HG02970 (cell line): ENCODE measurements around the gene THSD8.

ENCODE experiments used
- ATAC-seq: cut with Tn5 transposase; IDR thresholded peaks from one replicate; pipeline ENCODE4 v1.9.1; 2021; ENCODE audit warnings: mild to moderate bottlenecking, moderate library complexity, moderate number of reproducible peaks; ENCODE audit not compliant: unreplicated experiment, low FRiP score

Gene THSD8

DNA sequence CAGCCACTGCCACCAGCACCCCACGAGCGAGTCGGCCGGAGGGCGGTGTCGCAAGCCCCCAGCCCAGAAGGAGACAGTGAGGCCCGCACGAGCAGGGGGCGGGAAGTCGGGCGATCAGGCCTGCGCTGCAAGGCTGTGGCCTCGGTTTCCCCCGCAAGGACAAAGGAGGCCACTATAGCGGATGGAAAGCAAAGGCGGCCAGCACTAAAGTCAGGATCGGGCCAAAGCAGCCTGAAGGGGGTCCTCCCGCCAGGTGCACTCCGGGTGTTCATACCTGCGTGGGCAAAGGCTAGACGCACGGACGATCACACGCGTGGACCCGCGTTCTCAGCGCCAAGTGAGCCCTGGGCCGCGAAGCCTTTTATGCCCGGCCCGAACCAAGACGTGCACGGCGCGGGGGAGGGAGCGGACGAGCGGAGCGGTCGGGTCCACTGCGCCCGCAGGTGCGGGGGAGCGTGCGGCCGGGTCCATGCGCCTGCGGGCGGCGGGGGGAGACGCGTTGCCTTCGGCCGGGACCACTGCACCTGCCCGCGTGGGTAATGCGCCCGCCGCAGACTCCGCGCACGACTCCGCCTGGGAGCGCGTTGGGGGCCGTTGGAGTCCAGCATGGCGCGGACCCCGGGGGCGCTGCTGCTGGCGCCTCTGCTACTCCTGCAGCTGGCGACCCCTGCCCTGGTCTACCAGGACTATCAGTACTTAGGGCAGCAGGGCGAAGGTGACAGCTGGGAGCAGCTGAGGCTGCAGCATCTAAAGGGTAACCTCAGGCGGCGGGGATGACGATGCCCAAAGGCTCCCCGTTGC, at the start of gene THSD8, which contains the start of gene PRDX2:
Gene THSD8 (plus strand): TSS at position 604 of the 801 bp plus-strand sequence. CDS start 3 bp downstream, at position 607.
Gene PRDX2 (minus strand): TSS at position 335 of the 801 bp plus-strand sequence. CDS start 539 bp downstream, outside the sequence.
- ATAC-seq, result peak; percentile 40

DNA sequence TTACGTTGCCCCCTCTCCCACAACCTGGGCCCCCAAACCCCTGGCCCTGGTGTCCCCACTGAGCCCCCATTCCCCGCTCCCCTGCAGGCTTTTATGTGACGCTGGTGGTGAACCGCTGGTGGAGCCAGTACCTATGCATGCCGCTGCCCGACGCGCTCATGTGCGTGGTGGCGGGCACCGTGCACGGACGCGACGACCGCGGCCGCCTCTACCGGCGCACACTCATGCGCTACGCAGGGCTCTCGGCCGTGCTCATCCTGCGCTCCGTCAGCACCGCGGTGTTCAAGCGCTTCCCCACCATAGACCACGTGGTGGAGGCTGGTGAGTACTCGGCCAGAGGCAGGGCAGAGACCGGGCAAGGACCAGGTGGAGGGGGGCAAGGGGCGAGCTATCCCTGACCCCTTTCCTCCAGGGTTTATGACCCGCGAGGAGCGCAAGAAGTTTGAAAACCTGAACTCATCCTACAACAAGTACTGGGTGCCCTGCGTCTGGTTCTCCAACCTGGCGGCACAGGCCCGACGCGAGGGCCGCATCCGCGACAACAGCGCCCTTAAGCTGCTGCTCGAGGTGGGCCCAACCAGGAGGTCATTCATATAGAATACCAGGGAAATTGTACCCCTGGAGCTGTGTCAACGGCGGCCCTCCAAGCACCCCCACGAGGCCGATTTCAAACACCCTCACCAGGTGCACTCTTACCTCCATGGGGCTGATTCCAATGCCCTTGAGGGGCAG, 47.2 kb upstream of the THSD8 start:
- ATAC-seq, result no peak

DNA sequence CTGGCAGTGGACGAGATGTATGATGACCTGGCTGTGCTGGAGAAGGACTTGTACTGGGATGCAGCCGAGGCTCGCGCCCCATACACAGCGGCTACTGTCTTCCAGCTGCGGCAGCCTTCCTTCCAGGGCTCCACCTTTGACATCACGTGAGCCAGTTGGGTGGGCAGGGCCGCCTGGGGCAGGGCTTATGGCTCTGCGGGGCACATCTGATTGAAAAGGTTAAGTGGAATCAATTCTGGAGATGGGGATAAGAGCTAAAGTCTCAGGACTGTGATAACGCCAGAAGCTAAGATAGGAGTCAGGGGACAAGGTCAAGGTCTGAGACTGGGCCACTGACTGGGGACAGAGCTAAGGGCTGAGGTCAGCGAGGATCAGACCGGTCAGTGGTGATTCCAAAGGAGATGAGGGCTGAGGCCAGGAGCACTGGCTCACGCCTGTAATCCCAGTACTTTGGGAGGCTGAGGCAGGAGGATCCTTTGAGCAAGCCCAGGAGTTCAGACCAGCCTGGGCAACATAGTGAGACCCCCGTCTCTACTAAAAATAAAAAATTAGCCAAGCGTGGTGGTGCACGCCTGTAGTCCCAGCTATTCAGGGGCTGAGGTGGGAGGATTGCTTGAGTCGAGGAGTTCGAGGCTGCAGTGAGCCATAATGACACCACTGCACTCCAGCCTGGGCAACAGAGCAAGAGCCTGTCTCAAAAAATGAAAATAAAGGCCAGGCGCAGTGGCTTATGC, 45.6 kb upstream of the THSD8 start:
- no peak for ATAC-seq

DNA sequence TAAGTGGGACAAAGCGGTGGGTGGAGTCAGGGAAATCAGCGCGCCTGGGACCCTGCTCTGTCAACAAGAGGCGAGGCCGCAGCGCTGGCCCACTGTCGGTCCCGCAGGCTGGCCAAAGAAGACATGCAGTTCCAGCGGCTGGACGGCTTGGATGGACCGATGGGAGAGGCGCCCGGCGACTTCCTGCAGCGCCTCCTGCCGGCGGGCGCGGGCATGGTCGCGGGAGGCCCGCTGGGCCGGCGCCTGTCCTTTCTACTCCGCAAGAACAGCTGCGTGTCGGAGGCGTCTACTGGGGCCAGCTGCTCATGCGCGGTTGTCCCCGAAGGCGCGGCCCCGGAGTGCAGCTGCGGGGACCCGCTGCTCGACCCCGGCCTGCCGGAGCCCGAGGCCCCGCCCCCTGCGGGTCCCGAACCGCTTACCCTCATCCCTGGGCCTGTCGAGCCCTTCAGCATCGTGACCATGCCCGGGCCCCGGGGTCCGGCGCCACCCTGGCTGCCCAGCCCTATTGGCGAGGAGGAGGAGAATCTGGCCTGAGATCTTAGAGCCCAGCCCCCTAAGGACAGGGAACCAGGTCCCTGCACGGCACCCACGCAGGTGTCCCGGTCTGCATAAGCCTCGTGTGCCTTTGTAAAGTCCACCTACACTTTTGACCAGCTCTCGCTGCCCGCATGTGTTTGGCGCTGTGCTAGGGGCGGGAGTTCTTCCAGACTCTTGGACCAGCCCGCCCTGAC, 44.2 kb upstream of the THSD8 start:
- no peak for ATAC-seq

DNA sequence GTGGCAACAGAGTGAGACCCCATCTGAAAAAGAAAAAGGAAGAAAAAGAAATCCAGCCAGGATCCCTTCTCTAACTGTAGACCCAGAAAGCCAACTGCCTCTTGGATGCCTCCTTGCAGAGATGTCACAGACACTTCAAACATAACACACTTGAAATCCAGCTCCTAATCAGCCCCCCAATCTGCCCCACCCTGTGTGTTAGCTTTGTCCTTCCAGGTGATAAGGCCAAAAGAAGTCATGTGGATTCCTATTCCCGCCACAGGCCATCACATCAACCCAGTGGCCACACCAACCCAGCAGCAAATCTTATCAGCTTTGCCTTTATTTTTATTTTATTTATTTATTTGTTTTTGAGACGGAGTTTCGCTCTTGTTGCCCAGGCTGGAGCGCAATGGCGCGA, 42.2 kb upstream of the THSD8 start:
- ATAC-seq, result no peak

DNA sequence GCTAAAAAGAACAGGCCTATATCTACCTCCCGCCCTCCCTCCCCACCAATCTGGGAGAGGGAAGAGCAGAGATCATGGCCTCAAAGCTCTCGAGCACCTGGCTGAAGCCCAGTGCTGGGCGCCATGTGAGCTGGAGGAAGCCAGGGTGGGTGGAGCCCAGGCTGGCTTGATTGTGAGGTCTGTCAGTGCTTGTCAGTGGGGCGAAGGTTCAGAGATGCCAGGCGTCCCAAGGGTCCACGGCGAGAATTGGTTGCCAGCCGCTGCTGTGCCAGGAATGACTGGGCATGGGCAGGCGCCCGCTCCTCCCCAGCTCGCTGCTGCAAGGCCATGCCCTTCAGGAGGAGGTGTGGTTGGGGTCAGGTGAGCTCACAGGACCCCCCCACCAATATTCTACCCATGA, 38.8 kb upstream of the THSD8 start:
- no peak for ATAC-seq

DNA sequence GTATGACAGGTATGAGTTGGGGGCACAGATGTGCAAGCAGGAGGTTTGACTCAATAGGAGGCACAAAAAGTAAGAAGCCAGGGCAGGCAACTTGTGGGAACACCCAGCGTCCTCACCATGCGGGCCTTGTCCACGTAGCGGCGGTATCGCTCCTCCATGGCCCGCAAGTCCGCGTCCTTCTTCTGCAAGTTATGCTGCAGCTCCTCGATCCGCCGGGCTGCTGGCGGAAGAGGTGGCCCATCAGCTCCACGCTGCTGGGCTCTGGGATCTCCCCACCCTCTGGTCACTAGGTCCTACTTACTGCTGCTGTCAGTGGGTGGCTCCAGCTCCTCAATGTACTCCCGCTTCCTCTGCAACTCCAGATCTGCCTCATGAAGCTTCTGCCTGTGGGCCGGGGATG, 37.2 kb upstream of the THSD8 start:
- no peak for ATAC-seq

DNA sequence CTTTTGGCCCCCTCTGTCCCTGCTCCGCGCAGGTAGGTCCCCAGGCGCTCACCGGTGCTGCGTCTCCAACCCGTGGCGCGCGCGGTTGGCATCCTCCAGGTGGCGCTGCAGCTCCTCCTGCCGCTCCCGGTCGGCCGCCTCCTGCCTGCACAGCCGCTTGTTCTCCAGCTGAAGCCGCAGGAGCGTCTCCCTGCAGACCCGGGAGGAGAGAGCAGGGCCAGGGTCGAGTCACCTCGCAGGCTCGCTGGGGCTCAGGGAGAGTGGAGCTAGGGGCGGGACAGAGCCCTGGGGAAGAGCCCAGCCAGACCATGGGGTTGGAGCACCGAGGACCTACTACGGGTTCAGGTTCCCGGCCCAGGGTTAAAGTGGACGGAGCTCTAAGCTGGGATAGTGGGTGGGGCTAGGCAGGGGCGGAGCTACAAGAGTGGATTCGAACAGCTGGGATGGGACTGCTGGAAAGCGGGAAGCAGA, 35.8 kb upstream of the THSD8 start:
- no peak for ATAC-seq

DNA sequence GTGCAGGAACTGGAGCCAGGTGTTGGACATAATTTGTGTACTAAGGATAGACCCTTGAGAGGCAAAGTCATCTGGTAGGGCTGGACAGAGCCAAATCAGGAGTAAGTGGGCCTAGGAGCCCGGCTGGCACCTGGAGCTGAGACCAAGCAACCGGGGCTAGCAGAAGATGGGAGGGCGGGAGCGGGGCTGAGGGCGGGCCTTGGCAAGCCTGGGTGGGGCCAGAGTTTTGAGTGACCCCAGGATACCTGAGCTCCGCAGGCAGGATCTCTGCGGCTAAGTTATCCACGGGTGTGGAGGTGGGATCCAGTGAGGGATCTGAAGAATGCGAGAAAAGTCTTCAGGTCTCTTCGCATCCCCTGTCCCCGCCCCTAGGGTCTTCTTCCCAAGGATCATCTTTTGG, 34.7 kb upstream of the THSD8 start:
- ATAC-seq, result no peak

DNA sequence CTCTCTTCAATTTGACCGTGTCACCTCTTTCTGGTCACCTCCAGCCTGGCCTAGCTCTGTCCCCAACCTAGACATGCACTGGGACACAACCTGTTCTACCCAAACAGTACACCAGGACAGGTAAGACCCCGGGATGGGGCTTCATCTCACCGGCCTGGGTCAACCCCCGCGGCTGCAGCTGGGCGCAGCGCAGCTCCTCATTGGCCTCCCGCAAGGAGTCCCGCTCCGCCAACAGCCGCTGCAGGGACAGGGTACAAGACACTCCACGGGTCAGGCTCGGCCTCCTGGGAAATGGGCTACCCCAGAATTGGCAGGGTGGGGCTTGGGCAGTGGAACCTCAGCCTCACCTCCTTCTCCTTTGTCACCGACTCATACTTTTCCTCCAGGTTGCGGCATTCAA, 34.2 kb upstream of the THSD8 start:
- no peak for ATAC-seq

DNA sequence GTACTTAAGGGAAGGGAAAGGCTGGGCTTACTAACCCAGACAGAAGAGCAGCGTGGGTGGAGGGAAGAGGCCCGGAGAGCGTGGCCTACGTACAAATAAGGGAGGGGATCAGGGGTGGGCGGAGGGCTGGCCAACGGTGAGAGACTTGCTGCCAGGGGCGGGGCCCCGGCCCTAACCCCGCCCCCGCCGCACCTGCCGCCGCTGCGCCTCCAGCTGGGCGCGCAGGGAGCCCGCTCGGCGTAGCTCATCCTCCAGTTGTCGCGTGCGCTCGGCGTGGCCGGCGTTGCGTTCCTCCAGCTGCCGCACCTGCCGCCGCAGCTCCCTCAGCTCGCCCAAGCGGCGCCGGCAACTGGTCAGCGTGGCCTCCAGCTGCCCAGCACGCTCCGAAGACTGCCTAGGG, 32.2 kb upstream of the THSD8 start:
- ATAC-seq, result no peak

DNA sequence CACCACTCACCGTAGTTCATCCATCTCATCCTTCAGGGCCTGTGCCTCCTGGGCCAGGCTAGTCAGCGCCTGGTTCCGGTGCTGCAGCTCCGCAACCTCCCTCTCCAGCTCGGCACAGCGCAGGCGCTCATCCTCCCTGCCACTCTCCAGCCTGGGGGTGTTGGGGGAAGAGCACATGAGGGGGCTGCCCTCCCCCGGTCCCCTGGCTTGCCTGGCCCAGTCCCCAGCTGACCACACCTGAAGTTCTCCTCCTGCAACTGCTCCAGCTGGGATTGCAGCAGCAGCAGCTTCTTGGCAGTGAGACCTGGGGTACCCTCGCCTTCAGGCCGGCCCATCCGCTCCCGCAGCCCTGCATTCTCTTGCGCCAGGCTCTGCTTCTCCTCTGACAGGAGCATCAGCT, 30.9 kb upstream of the THSD8 start:
- ATAC-seq, result no peak

DNA sequence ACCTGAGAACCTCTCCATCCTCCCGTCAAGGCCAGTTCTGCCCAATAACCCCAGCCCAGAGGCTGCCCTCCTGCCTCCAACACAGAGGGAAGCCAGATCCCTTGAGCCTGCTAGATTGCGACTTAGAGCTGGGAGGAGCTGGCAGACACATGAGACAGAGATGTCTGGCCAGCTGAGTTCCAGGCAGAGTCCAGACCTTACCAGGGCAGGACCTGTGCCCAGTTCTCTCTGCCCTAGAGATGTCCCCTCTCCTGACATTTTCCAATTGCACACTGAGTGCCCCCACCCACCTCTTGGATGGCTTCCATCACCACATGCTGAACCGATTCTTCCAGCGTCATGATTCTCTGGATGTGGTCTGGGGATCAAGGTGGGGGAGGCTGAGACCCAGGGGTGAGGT, 29.5 kb upstream of the THSD8 start:
- no peak for ATAC-seq

DNA sequence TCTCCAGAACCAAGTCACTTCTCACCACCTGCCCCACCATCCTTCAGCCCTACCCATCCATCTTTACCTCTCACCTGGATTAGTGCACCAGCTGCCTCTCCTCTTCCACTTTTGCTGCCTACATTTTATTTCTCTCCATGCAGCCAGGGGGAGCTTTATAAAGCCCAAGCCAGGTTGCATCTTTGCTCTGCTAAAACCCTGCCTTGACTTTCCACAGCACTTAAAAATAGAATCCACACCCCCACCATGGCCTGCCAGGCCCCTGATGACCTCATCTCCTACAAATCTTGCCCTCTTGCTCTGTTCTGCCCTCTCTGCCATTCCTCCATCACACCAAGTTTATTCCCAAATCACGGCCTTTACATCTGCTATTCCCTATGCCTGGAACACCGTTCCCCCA, 28.3 kb upstream of the THSD8 start:
- no peak for ATAC-seq

DNA sequence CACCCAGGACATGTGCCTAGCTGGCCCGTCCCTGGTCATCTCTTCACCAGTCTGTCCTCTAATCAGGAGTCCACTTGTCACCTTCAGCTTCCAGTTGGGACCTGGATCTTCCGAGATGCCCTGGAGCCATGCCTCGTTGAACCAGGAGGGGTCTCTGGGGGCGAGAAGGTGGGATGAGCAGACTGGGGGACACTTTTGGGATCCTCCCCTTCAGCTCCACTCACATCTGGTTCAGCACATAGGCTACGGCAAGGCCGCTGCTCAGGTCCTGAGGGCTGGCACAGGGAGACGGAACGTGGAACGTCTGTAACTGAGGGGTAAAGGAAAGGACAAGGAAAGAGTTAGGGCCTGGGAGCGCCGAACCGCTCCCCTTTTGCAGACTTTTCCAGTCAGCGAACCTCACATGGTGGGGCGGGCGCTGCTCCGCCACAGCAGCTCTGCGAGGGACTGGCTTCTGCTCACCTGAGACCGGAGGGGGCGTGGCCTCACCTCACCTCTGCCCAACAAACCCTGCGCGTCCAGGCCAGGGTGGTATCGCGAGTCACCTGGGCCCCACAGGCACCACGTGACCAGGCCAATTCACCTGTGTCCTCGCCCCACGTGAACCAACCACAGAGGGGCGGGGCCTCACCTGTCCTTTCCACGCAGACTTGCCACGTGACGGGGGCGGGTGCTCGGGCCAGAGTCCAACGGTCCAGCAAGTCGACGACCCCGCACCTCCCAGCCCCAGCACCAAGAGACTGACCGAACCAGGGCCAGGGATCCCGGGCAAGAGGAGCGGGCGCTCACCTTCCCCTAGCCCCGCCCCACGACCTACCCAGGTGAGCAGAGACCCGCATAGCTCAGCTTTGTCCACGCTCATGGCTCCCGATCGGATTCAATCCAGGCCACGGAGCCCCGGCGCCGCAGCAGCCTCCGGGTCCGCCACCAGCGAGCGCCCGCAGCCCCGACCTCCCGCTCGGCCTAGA, 27.0 kb upstream of the THSD8 start, which contains the start of gene HOOK2:
Gene HOOK2 (minus strand): TSS at position 965 of the 968 bp plus-strand sequence. CDS start 103 bp downstream, at position 862.
- no peak for ATAC-seq

DNA sequence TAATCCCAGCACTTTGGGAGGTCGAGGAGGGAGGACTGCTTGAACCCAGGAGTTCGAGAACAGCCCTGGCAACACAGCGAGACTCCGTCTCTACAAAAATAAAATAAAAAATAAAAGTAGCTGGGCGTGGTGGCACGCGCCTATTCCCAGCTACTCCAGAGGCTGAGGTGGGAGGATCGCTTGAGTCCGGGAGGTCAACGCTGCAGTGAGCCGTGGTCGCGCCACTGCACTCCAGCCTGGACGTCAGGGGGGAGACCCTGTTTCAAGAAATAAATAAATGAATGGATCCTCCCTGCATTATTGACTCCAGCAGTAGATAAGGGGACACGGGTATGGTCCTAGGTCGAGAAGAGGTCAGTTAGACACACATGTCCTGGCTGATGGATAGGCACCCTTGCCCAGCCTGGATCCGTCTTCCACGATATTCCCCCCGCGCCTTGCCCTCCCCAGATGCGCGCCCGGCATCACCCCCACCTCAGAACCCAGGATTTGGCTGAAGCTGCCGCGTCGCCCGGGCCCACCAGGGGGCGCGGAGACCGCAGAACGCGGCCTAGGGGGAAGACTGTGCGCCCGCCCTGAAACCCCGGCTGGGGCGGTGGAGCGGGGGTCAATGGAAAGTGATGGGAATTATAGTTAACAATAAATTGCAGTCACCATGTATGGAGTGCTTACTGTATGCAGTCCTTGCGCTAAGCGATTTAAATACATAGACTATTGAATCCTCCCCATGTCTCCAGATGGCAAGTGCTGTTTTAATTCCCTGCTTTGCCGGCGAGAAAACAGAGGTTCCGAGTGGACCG, 24.5 kb upstream of the THSD8 start:
- ATAC-seq, result no peak

DNA sequence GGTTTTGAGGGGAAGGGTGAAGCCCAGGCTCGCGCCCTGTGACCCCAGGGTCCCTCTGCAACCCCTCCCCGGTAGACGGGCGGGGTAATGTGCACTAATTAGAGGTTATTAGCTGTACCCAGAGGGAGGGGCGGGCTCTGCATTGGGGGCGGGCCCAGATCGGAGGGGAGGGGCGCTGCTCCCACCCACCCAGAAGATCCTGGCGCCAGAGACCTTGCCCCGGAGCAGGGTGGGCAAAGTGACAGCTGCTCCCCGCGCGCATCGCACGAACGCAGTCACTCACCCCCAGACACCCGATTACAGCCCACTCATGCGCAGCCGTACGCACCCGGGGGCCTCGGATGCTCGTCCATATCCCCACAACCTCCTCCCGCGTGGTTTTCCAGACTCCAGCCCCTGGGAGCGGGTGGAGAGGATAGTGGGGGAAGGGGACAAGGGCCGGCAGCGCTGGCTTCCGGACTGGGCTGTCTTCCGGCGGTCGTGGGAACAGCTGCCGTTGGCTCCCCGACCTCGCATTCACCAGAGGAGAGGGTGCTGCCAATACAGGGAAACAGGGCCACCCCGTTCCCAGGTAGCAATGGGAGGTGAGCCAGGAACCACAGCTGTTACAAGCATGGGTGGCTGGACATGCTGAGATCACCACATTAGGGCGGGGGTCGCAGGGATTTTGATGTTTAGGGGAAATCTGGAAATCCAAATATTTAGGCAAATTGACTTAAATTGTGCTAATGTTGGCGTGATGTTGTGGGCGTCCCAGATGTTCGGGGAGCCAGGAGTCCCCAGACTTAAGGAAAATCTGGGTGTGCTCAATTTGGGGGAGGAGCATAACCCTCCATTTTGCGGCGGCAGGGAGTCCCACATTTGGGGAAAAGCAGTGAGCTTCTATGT, 23.6 kb upstream of the THSD8 start:
- no peak for ATAC-seq

DNA sequence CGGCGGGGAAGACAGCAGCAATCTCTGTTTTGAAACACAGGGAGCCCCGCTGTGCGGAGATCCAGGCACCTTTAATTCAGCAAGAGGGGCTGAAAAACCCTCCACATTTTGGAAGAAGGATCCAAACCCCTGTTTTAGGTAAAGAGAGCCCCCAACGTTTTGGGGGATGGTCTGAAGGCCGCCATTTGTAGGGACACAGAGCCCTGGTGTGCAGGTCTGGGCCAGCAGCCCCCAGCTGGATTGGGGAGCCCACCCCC, 23.0 kb upstream of the THSD8 start:
- no peak for ATAC-seq
